Mucosa of stomach (tissue), 1 donor: ENCODE data around the gene NT5M.
"Not testable (repeated sequence)": the region's sequence is repeated elsewhere in the genome, so short reads cannot be mapped to it uniquely, and the experiment has no call there.

ENCODE experiments used
- H3K27me3 ChIP-seq: one replicate; pipeline ENCODE4 v1.7.0; 2013; ENCODE audit warnings: mild to moderate bottlenecking, low read length; ENCODE audit not compliant: control insufficient read depth, insufficient read depth
- H3K36me3 ChIP-seq: one replicate; pipeline ENCODE4 v1.7.0; 2013; ENCODE audit warnings: low read length; ENCODE audit not compliant: control insufficient read depth, insufficient read depth
- H3K4me1 ChIP-seq: one replicate; pipeline ENCODE4 v1.7.0; 2013; ENCODE audit warnings: mild to moderate bottlenecking, low read length; ENCODE audit not compliant: control insufficient read depth, insufficient read depth
- H3K4me3 ChIP-seq: one replicate; pipeline ENCODE4 v1.7.0; 2013; ENCODE audit warnings: low read length
- H3K9ac ChIP-seq: one replicate; pipeline ENCODE4 v1.7.0; 2013; ENCODE audit warnings: mild to moderate bottlenecking, low read length, moderate library complexity
- H3K9me3 ChIP-seq: one replicate; pipeline ENCODE4 v1.7.0; 2013; ENCODE audit warnings: mild to moderate bottlenecking, low read length, moderate library complexity; ENCODE audit not compliant: control insufficient read depth
- donor health status: Pancreatic carcinoma.

The NT5M gene

DNA sequence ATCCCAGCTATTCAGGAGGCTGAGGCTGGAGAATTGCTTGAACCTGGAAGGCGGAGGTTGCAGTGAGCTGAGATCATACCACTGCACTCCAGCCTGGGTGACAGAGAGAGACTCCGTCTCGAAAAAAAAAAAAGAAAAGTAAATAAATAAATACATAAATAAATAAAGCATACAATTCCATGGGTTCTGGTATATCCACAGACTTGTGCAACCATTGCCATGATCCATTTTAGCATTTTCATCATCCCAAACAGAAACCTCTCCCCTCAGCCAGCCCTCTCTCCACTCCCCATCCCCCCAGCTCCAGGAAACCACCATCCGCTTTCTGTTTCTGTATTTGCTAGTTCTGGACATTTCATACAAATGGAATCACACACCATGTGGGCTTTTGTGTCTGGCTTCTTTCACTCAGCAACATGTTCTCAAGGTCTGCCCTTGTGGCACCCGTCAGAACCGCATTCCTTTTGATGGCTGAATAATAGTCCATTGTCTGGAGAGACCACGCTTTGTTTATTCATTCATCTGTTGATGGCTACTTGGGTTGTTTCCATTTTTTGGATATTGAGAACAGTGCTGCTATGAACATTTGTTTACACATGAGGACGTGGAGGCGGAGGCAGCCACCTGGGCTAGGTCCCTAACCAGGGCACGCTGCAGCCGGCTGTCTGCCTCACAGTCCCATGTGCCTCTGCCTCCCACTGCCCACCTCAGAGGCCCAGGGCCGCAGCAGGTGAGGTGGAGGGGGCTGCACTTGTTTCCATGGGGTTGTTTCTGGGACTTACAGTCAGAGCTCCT lies 76.2 kb downstream of the NT5M start:
- no peaks in the 10 kb centered on the region for H3K4me1 ChIP-seq
- H3K4me3 ChIP-seq = no peak overlapping the region
- H3K36me3 ChIP-seq = no peaks in the 10 kb centered on the region

DNA sequence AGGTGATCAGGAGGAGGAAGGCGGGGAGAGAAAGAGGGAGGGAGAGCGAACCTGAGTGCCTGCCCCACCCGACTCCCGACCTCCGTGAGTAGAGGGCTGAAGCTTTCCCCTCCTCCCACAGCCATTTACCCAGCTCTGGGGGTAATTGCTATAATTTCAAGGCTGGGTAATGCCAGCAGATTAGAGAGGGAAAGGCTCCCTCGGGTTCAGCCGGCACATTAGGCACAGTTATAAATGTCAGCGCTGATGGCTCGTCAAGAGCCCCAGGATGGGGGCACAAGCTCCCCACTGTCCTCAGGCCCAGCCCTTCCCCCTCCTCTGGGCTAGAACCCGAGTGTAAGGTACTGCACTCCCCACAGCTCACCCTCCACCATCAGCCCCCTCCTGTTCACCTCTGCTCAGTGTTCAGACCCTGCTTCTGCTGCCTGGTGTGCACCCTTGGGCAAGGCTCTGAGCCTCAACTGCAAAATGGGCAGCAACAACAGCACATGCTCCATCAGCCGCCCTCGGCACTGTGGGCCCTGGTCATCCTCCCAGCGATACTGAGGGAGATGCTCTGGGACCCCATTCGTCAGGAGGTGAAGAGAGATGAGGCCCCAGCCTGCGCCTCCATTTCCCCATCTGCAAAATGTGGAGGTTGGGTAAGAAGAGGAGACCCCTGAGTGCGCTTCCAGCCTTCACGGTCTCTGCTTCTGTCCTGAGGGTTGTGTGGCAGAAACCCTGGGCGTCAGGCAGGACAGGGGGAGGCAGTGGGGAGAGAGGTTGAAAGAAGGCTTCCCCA lies 77.2 kb downstream of the NT5M start:
- no peak overlapping the region for H3K4me3 ChIP-seq
- no peaks in the 10 kb centered on the region for H3K4me1 ChIP-seq
- H3K9me3 ChIP-seq = no peaks in the 10 kb centered on the region

More for the DNA sequence above, 76.2 kb downstream of the NT5M start:
- no peak overlapping the region for H3K9ac ChIP-seq
- H3K27me3 ChIP-seq = peaks cover 19% of the 10 kb centered on the region
- no peaks in the 10 kb centered on the region for H3K9me3 ChIP-seq

GRCh38 chr17:17381446-17382064 lies 78.4 kb downstream of the NT5M start:
- no peaks in the 10 kb centered on the region for H3K36me3 ChIP-seq
- H3K4me3 ChIP-seq = no peak overlapping the region
- no peak overlapping the region for H3K9ac ChIP-seq
- peaks cover 19% of the 10 kb centered on the region for H3K27me3 ChIP-seq
- peaks cover 7% of the 10 kb centered on the region for H3K4me1 ChIP-seq
- no peaks in the 10 kb centered on the region for H3K9me3 ChIP-seq

More for the DNA sequence above, 77.2 kb downstream of the NT5M start:
- H3K27me3 ChIP-seq = peaks cover 19% of the 10 kb centered on the region
- no peaks in the 10 kb centered on the region for H3K36me3 ChIP-seq
- no peak overlapping the region for H3K9ac ChIP-seq

- Histone ChIP-seq H3K4me1 (peaks cover 11% of the 10 kb centered on the region), H3K36me3 (no peaks in the 10 kb centered on the region), H3K4me3 (no peak overlapping the region), H3K27me3 (peaks cover 19% of the 10 kb centered on the region), H3K9ac (no peak overlapping the region), H3K9me3 (no peaks in the 10 kb centered on the region)
Observed at GRCh38 chr17:17382065-17382459, 78.9 kb downstream of the NT5M start.

- no peaks in the 10 kb centered on the region for H3K36me3 ChIP-seq
- H3K4me3 ChIP-seq = no peak overlapping the region
- H3K27me3 ChIP-seq = peaks cover 19% of the 10 kb centered on the region
- no peak overlapping the region for H3K9ac ChIP-seq
- H3K9me3 ChIP-seq = no peaks in the 10 kb centered on the region
- H3K4me1 ChIP-seq = peaks cover 20% of the 10 kb centered on the region
Observed at GRCh38 chr17:17382971-17383370, 79.8 kb downstream of the NT5M start.

DNA sequence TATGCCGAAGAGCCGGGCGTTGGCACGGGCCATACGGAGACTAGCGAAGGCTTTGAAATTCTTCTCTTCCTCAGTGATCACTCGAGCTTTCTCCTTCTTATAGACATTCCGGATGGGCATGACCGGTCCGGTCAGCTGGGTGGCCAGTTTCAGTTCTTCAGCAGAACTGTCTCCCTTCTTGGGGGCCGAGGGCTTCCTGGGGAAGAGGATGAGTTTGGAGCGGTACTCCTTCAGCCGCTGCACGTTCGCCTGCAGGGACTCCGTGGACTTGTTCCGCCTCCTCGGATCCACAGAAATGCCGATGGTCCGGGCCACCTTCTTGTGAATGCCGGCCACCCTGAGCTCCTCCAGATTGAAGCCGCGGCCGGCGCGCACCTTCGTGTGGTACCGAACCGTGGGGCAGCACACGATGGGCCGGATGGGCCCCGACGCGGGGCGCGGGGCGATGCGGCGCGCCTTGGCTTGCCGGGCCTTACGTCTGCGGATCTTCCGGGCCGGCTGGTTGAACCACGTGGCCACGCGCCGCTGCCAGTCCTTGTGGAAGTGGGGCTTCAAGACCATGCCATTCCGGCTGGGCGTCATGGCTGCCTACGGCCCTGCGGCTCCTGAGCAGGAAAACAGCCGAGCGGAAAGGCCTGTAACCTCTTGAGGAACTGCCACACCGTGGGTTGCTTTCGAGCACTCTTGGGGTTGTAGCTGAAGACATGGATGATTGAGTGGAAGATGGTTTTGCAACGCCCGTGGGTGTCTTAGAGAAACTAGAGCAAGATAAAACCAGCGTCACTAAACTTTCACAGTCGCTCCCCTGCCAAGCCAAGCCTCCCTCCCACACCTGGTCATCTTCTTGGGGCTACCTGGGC lies 80.5 kb downstream of the NT5M start:
- peaks cover 19% of the 10 kb centered on the region for H3K27me3 ChIP-seq
- H3K4me1 ChIP-seq = peaks cover 20% of the 10 kb centered on the region
- H3K36me3 ChIP-seq, H3K4me3 ChIP-seq, H3K9me3 ChIP-seq, H3K9ac ChIP-seq: not testable (repeated sequence)

- Histone ChIP-seq H3K4me1 (peaks cover 20% of the 10 kb centered on the region), H3K27me3 (peaks cover 19% of the 10 kb centered on the region), H3K4me3 (no peak overlapping the region), H3K36me3 (no peaks in the 10 kb centered on the region), H3K9me3 (no peaks in the 10 kb centered on the region), H3K9ac (no peak overlapping the region)
Observed at GRCh38 chr17:17384291-17384615, 81.1 kb downstream of the NT5M start.

GRCh38 chr17:17384961-17385360 lies 81.8 kb downstream of the NT5M start:
- no peak overlapping the region for H3K4me3 ChIP-seq
- peaks cover 20% of the 10 kb centered on the region for H3K4me1 ChIP-seq
- H3K9ac ChIP-seq = no peak overlapping the region
- H3K9me3 ChIP-seq = no peaks in the 10 kb centered on the region
- H3K36me3 ChIP-seq = no peaks in the 10 kb centered on the region
- H3K27me3 ChIP-seq = peaks cover 13% of the 10 kb centered on the region

DNA sequence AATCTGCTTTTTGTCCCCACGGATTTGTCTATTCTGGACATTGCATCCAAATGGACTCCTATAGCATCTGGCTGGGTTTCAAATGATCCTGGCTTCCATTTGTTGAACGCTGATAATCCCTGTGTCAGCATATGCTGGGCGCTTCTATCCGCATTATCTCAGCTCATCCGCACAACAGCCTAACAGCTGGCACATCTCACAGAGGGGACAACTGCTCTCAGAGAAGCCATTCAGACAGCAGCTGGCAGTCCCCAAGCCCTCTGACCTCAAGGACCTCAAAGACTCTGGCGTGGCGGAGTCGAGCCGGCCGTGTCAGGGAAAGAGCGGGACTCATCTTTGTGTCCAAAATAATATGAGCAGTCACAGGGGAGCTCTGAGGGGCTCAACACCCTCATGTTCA lies 82.3 kb downstream of the NT5M start:
- peaks cover 8% of the 10 kb centered on the region for H3K27me3 ChIP-seq
- no peaks in the 10 kb centered on the region for H3K36me3 ChIP-seq
- no peaks in the 10 kb centered on the region for H3K9me3 ChIP-seq
- H3K4me3 ChIP-seq = no peak overlapping the region
- peaks cover 20% of the 10 kb centered on the region for H3K4me1 ChIP-seq
- H3K9ac ChIP-seq = no peak overlapping the region

DNA sequence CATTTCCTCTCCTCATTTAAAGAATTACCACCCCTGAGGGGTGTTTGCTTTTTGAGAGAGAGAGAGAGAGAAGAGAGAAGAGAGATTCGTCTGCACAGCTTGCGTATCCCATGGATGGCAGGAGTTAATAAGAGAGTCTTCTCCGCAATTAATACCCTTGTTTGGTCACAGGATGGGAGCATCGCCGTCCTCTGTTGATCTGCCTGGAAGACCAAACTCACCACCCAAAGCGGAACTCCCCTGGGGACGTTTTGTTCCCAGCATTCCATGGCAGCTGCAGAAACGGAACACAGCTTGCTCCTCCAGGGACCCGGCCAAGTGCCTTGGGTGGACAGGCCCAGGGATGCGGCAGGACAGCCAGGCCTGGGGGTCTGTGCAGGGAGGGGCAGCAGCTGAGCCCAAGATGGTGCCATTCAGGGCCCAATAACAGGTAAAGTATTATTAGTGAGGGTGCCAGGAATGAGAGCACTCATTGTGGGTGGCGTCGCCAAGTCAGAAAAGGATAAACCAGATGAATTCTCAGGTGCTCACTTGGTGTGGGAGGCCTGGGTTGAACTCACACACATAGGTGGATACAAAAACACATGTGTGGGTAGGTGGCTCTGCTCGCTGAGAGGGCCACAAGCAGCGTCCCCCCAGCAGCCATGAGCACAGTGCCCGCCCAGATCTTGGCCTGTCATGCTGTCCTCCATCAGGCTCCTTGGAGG lies 83.1 kb downstream of the NT5M start:
- H3K36me3 ChIP-seq = no peaks in the 10 kb centered on the region
- H3K27me3 ChIP-seq = peaks cover under 1% of the 10 kb centered on the region
- no peak overlapping the region for H3K9ac ChIP-seq
- no peaks in the 10 kb centered on the region for H3K9me3 ChIP-seq
- peaks cover 20% of the 10 kb centered on the region for H3K4me1 ChIP-seq
- no peak overlapping the region for H3K4me3 ChIP-seq

GRCh38 chr17:17387017-17387497 lies 83.9 kb downstream of the NT5M start:
- no peaks in the 10 kb centered on the region for H3K27me3 ChIP-seq
- peaks cover 20% of the 10 kb centered on the region for H3K4me1 ChIP-seq
- H3K9me3 ChIP-seq = no peaks in the 10 kb centered on the region
- H3K9ac ChIP-seq = no peak overlapping the region
- no peaks in the 10 kb centered on the region for H3K36me3 ChIP-seq
- no peak overlapping the region for H3K4me3 ChIP-seq
